Measurements from ENCODE around the gene ADAMTS20. TPM values are rescaled to one million over a fixed set of nuclear protein-coding genes. Genes with fewer than 3 reads are reported as not detected.

Gene ADAMTS20
- total and polyA plus RNA-seq, 7 donors = not detected

DNA sequence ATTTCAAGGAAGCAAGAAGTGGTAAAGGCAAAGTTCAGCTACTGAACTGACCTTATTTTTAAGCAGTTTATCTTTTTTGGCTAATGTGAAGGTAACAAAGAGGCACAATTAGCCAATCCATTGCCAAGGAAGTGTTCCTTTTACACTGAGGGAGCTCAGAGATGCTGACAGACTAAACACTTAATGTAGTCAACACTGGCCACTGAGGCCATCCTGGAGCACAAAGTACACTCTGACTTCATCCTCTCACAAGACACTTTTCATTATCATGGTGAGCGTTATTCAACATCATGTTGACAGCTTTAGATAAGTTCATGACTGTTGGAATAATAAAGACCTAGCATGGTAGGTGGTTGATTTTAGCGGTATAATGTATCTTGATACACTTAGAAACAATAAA is 89.9 kb downstream of the ADAMTS20 start:
- Histone ChIP-seq H3K4me1 (no peaks in the 10 kb centered on the region), H3K36me3 (no peaks in the 10 kb centered on the region), H3K9me3 (no peaks in the 10 kb centered on the region), H3K27me3 (no peaks in the 10 kb centered on the region), H3K27ac (no peak overlapping the region), H3K4me3 (no peak overlapping the region)
- WGBS, 2 donors = 76 to 87% methylated on average over 2 of the region's 2 CpGs
- TF ChIP-seq POLR2A (IDR thresholded peaks at IDR 0.05) = no peak
- TF ChIP-seq, protein P1, sequence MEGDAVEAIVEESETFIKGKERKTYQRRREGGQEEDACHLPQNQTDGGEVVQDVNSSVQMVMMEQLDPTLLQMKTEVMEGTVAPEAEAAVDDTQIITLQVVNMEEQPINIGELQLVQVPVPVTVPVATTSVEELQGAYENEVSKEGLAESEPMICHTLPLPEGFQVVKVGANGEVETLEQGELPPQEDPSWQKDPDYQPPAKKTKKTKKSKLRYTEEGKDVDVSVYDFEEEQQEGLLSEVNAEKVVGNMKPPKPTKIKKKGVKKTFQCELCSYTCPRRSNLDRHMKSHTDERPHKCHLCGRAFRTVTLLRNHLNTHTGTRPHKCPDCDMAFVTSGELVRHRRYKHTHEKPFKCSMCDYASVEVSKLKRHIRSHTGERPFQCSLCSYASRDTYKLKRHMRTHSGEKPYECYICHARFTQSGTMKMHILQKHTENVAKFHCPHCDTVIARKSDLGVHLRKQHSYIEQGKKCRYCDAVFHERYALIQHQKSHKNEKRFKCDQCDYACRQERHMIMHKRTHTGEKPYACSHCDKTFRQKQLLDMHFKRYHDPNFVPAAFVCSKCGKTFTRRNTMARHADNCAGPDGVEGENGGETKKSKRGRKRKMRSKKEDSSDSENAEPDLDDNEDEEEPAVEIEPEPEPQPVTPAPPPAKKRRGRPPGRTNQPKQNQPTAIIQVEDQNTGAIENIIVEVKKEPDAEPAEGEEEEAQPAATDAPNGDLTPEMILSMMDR (IDR thresholded peaks at IDR 0.05) = no peak
- TF ChIP-seq POLR2AphosphoS5 (IDR thresholded peaks at IDR 0.05) = no peak
- no peak for TF ChIP-seq EP300 (IDR thresholded peaks at IDR 0.05)
- intact Hi-C loops (cut with DNase I) = no loop called here
- no peak for DNase-seq

DNA sequence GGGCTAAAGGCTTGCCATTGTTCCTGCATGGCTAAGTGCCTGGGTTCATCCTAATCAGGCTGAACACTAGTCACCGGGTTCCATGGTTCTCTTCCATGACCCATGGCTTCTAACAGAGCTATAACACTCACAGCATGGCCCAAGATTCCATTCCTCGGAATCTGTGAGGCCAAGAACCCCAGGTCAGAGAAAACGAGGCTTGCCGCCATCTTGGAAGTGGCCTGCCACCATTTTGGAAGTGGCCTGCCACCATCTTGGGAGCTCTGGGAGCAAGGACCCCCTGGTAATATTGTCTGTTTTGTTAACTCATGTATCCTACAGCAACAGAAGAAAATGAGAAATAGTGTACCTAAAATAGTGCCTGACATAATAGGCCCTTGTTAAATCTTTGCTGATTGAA is 92.7 kb downstream of the ADAMTS20 start:
- no peaks in the 10 kb centered on the region for H3K27me3 ChIP-seq
- H3K27ac ChIP-seq = no peak overlapping the region
- no peak overlapping the region for H3K4me3 ChIP-seq
- no peaks in the 10 kb centered on the region for H3K36me3 ChIP-seq
- H3K4me1 ChIP-seq = no peaks in the 10 kb centered on the region
- intact Hi-C loops (cut with DNase I) = no loop called here
- WGBS, 2 donors = 77 to 82% methylated on average over 4 of the region's 4 CpGs
- no peaks in the 10 kb centered on the region for H3K9me3 ChIP-seq
- no peak for DNase-seq
- TF ChIP-seq POLR2AphosphoS5 (IDR thresholded peaks at IDR 0.05) (no peak), EP300 (IDR thresholded peaks at IDR 0.05) (no peak), POLR2A (IDR thresholded peaks at IDR 0.05) (no peak)
- TF ChIP-seq, protein P1 (IDR thresholded peaks at IDR 0.05) = no peak

DNA sequence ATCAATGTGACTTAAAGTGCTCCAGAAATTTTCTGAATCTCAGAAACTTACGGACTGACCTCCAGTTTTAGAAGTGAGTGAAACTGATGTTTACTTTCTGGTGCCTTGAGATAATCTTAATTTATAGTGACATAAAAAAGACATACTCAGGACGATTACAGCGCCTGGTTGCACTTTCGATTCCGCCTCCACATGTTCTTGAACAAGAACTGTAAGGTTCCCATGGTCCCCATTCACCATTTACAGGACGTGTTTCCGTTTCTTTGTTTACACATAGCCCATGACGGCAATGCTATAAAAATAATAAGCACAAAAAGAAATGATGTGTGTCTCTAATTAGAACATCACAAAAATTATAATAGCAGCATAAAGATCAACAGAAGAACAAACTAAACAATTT is 98.2 kb downstream of the ADAMTS20 start:
- Histone ChIP-seq H3K27me3 (no peaks in the 10 kb centered on the region), H3K4me1 (no peaks in the 10 kb centered on the region), H3K4me3 (no peak overlapping the region), H3K36me3 (no peaks in the 10 kb centered on the region), H3K27ac (no peak overlapping the region), H3K9me3 (no peaks in the 10 kb centered on the region)
- TF ChIP-seq, protein P1 (IDR thresholded peaks at IDR 0.05) = no peak
- 78 to 81% methylated on average over 8 of the region's 8 CpGs for WGBS, 2 donors
- no peak for DNase-seq
- intact Hi-C loops (cut with DNase I) = no loop called here

DNA sequence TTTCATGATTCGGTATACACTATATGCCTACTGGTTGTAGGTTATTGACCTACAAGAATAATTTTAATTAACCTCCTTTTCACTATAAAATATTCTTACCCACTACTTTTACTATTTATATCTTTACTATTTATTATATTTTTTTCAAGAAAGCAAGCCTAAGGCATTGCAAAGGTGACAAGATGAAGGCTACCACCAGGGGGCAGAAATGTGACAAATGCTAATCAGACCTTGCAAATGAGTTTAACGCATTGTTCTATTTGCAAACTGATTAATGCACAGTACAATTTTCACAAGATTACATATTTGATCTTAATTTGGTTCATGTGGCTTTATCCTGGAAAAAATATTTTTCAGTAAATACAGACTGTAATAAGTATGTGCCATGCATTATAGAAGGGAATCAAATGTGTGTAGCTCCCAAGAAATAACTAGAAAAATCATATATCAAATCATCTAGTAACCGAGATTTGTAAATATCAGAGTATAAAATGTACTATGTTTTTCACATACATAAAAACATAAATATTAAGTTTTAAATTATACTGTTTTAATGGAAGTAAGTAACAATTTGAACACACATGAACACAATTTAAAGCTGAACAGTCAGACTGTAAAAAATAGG is 107.0 kb downstream of the ADAMTS20 start:
- H3K27me3 ChIP-seq = no peaks in the 10 kb centered on the region
- DNase-seq = no peak
- H3K36me3 ChIP-seq = no peaks in the 10 kb centered on the region
- no peaks in the 10 kb centered on the region for H3K4me1 ChIP-seq
- WGBS, 2 donors = 49 to 68% methylated on average over 3 of the region's 3 CpGs
- no peaks in the 10 kb centered on the region for H3K9me3 ChIP-seq
- no peak overlapping the region for H3K4me3 ChIP-seq
- H3K27ac ChIP-seq = no peak overlapping the region
- TF ChIP-seq POLR2A (IDR thresholded peaks at IDR 0.05) (no peak), POLR2AphosphoS5 (IDR thresholded peaks at IDR 0.05) (no peak), EP300 (IDR thresholded peaks at IDR 0.05) (no peak)
- TF ChIP-seq, protein P1 (IDR thresholded peaks at IDR 0.05) = peak in 2 of 4 experiments; percentile 28 to 51
- intact Hi-C loops (cut with DNase I) = loop anchor here (10.0 kb wide), 1 partner anchor 440 kb away; no protein-coding TSS in a partner anchor

DNA sequence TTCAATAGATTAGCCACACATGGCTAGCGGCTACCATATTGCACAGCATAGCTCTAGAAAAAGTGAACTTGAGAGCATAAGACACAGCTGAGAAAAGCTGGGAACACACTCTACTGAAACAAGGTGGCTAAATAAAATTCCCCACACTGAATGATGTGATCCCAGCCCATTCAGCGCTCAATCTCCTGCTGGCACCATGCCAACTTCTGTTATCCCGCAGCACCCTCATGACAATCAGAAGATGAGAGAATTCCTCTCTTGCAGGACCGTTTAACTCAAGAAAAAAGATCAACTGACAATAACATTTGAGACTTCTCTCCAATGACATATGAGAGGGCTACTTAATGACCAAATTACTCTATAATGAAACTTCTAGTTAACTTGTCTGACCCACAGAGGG is 115.4 kb downstream of the ADAMTS20 start:
- DNase-seq = no peak
- WGBS, 2 donors = 74 to 86% methylated on average over 4 of the region's 4 CpGs
- Histone ChIP-seq H3K27ac (no peak overlapping the region), H3K27me3 (no peaks in the 10 kb centered on the region), H3K4me1 (no peaks in the 10 kb centered on the region), H3K36me3 (no peaks in the 10 kb centered on the region), H3K4me3 (no peak overlapping the region), H3K9me3 (no peaks in the 10 kb centered on the region)
- TF ChIP-seq EP300 (IDR thresholded peaks at IDR 0.05) = no peak
- TF ChIP-seq, protein P1 (IDR thresholded peaks at IDR 0.05) = no peak
- TF ChIP-seq POLR2A (IDR thresholded peaks at IDR 0.05) = no peak
- intact Hi-C loops (cut with DNase I) = no loop called here
